ENCODE measurements around the gene SNX9. TPM values are rescaled to one million over a fixed set of nuclear protein-coding genes. Genes with fewer than 3 reads are reported as not detected.
A peak's percentile ranks its signal among the peaks of the same experiment; 100 is the strongest.
"Not testable (repeated sequence)": the region's sequence is repeated elsewhere in the genome, so short reads cannot be mapped to it uniquely, and the experiment has no call there.

The SNX9 gene
- total and polyA plus RNA-seq, 2 donors (not counting 1 experiment from before 2014, with no cell fraction given): 56.8 to 117 TPM

DNA sequence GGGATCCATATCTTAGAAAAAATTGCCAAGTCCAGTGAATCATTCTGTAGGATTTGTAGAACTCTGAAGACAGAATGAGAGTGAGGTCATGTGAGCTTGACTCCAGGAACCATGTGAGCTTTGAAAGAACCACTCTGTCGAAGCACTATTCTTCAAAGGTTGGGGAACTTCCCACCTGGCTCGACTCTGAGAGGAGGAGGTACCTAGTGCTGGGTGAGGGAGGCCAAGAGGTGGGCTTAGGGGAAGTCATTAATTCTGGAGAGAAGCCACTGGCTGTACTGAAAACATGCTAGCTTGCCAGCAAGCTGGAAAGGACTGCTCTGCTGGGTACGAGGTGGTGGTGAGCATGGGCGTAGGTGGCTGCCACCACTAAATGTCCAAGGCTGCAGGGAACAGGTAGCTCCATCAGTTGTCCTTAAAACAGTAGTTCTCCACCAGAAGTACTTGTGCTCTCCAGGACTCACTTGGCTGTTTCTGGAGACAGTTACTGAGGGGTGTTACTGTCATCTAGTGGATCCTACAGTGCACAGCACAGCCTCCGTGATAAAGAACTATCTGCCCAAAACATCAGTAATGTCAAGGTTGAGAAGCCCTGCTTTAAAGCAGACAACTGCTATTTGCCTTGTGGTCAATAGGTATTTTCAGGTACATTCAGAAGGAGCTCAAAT, 124.0 kb downstream of the SNX9 start:
- H3K4me3 ChIP-seq (replicated peaks in 1 of 4; ENCODE audit: control extremely low read depth in 1 of 4, insufficient read depth in 1 of 4, low read depth in 3 of 4, low read length in 4 of 4): no peak overlapping the region
- no peak overlapping the region for H3K27ac ChIP-seq (ENCODE audit: insufficient read depth, low read length)
- TF ChIP-seq EZH2 (IDR thresholded peaks at IDR 0.05; ENCODE audit: low read length, missing control alignments): no peak
- TF ChIP-seq, protein P1, sequence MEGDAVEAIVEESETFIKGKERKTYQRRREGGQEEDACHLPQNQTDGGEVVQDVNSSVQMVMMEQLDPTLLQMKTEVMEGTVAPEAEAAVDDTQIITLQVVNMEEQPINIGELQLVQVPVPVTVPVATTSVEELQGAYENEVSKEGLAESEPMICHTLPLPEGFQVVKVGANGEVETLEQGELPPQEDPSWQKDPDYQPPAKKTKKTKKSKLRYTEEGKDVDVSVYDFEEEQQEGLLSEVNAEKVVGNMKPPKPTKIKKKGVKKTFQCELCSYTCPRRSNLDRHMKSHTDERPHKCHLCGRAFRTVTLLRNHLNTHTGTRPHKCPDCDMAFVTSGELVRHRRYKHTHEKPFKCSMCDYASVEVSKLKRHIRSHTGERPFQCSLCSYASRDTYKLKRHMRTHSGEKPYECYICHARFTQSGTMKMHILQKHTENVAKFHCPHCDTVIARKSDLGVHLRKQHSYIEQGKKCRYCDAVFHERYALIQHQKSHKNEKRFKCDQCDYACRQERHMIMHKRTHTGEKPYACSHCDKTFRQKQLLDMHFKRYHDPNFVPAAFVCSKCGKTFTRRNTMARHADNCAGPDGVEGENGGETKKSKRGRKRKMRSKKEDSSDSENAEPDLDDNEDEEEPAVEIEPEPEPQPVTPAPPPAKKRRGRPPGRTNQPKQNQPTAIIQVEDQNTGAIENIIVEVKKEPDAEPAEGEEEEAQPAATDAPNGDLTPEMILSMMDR (conservative IDR thresholded peaks at IDR 0.05 in 1 of 2, IDR thresholded peaks at IDR 0.05 in 1 of 2; ENCODE audit: low read depth in 1 of 2, low read length in 2 of 2): peak; percentile 5 to 42
- peaks cover 9% of the 10 kb centered on the region for H3K36me3 ChIP-seq (ENCODE audit: control insufficient read depth, insufficient read depth, low read length)
- no peaks in the 10 kb centered on the region for H3K27me3 ChIP-seq (ENCODE audit: control insufficient read depth, insufficient read depth, low read length)
- H4K20me1 ChIP-seq (ENCODE audit: control insufficient read depth, extremely low read depth, insufficient read depth, low read length): no peaks in the 10 kb centered on the region
- H3K4me1 ChIP-seq (ENCODE audit: control insufficient read depth, extremely low read depth, insufficient read depth, low read length): no peaks in the 10 kb centered on the region
- no peaks in the 10 kb centered on the region for H3K79me2 ChIP-seq (ENCODE audit: control insufficient read depth, insufficient read depth, low read length)
- no peak overlapping the region for H3K4me2 ChIP-seq (ENCODE audit: extremely low read depth, insufficient read depth, low read length)
- peak in 1 of 2 donors; percentile 28 for DNase-seq (ENCODE audit: low read depth in 2 of 2)
- no peak overlapping the region for H3K9ac ChIP-seq (ENCODE audit: insufficient read depth, low read length)
- H3K9me3 ChIP-seq (ENCODE audit: control insufficient read depth, insufficient read depth, low read depth, low read length): no peaks in the 10 kb centered on the region
- H2AFZ ChIP-seq (ENCODE audit: low read length): no peak overlapping the region

- not testable (repeated sequence) for H3K4me3 ChIP-seq (replicated peaks in 1 of 4; ENCODE audit: control extremely low read depth in 1 of 4, insufficient read depth in 1 of 4, low read depth in 3 of 4, low read length in 4 of 4); DNase-seq (ENCODE audit: low read depth in 2 of 2); H3K4me2 ChIP-seq (ENCODE audit: extremely low read depth, insufficient read depth, low read length)
Measured at GRCh38 chr6:157950899-157951298, 127.9 kb downstream of the SNX9 start.

DNA sequence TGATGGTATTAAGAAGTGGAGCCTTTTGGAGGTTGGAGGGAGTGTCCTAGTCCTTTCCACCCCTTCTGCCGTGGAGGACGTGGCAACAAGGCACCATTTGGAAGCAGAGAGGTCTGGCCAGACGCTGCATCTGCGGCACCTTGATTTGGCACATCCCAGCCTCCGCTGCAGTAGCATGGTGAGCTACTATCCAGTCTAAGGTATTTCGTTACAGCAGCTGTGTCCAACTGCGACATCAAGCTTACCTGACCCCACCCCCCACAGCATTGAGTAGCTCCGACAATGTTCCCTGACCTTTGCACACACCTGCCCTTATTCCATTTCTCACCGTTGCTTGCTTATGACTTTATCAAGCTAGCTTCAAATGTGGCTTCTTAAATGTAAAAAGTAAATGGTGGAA, 128.8 kb downstream of the SNX9 start:
- H2AFZ ChIP-seq (ENCODE audit: low read length): no peak overlapping the region
- no peaks in the 10 kb centered on the region for H3K36me3 ChIP-seq (ENCODE audit: control insufficient read depth, insufficient read depth, low read length)
- H3K79me2 ChIP-seq (ENCODE audit: control insufficient read depth, insufficient read depth, low read length): no peaks in the 10 kb centered on the region
- H3K9me3 ChIP-seq (ENCODE audit: control insufficient read depth, insufficient read depth, low read depth, low read length): no peaks in the 10 kb centered on the region
- TF ChIP-seq, protein P1 (conservative IDR thresholded peaks at IDR 0.05 in 1 of 2, IDR thresholded peaks at IDR 0.05 in 1 of 2; ENCODE audit: low read depth in 1 of 2, low read length in 2 of 2): no peak
- TF ChIP-seq EZH2 (IDR thresholded peaks at IDR 0.05; ENCODE audit: low read length, missing control alignments): no peak
- no peak overlapping the region for H3K9ac ChIP-seq (ENCODE audit: insufficient read depth, low read length)
- no peak for DNase-seq (ENCODE audit: low read depth in 2 of 2)
- H3K4me3 ChIP-seq (replicated peaks in 1 of 4; ENCODE audit: control extremely low read depth in 1 of 4, insufficient read depth in 1 of 4, low read depth in 3 of 4, low read length in 4 of 4): no peak overlapping the region
- H3K27ac ChIP-seq (ENCODE audit: insufficient read depth, low read length): no peak overlapping the region
- no peaks in the 10 kb centered on the region for H3K4me1 ChIP-seq (ENCODE audit: control insufficient read depth, extremely low read depth, insufficient read depth, low read length)
- no peaks in the 10 kb centered on the region for H4K20me1 ChIP-seq (ENCODE audit: control insufficient read depth, extremely low read depth, insufficient read depth, low read length)
- no peak overlapping the region for H3K4me2 ChIP-seq (ENCODE audit: extremely low read depth, insufficient read depth, low read length)
- no peaks in the 10 kb centered on the region for H3K27me3 ChIP-seq (ENCODE audit: control insufficient read depth, insufficient read depth, low read length)

More at GRCh38 chr6:157950899-157951298, 127.9 kb downstream of the SNX9 start:
- H3K9ac ChIP-seq (ENCODE audit: insufficient read depth, low read length); H3K36me3 ChIP-seq (ENCODE audit: control insufficient read depth, insufficient read depth, low read length); H3K27me3 ChIP-seq (ENCODE audit: control insufficient read depth, insufficient read depth, low read length); H4K20me1 ChIP-seq (ENCODE audit: control insufficient read depth, extremely low read depth, insufficient read depth, low read length); H3K9me3 ChIP-seq (ENCODE audit: control insufficient read depth, insufficient read depth, low read depth, low read length); H3K79me2 ChIP-seq (ENCODE audit: control insufficient read depth, insufficient read depth, low read length); H3K27ac ChIP-seq (ENCODE audit: insufficient read depth, low read length); H2AFZ ChIP-seq (ENCODE audit: low read length); H3K4me1 ChIP-seq (ENCODE audit: control insufficient read depth, extremely low read depth, insufficient read depth, low read length): not testable (repeated sequence)

Measured in fibroblast of lung (primary cell).